ENCODE measurements around the gene PCBP3.

DNA sequence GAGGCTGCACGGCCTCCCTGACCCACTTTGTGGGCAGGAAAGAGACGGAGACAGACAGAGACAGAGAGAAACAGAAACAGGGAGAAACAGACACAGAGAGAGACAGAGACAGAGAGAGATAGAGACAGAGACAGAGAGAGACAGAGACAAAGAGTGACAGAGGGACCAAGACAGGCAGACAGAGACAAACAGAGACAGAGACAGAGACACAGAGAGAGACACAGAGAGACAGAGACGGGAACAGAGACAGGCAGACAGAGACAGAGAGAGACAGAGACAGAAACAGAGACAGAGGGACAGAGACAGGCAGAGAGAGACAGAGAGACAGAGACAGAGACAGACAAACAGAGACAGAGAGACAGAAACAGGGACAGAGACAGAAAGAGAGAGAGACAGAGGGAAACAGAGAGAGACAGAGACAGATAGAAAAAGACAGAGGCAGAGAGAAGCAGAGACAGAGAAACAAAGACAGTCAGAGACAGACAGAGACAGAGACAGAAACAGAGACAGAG, 341.1 kb downstream of the PCBP3 start:
- TF ChIP-seq TAF1 (IDR thresholded peaks at IDR 0.05; ENCODE audit: borderline replicate concordance, low read depth, low read length) (no peak), POLR2A (IDR thresholded peaks at IDR 0.05; ENCODE audit: low read depth, low read length) (no peak), POLR2AphosphoS5 (IDR thresholded peaks at IDR 0.05; ENCODE audit: low read depth, low read length) (no peak)
